NCI-H2081 treated with DMSO at 0.1 percent for 48 hours (cell line): ENCODE results near the gene POGLUT3.

Experiments used
- DNase-seq: peaks from one replicate; lab custom pipeline; 2025; lab: John Stamatoyannopoulos, UW

POGLUT3 gene, protein sequence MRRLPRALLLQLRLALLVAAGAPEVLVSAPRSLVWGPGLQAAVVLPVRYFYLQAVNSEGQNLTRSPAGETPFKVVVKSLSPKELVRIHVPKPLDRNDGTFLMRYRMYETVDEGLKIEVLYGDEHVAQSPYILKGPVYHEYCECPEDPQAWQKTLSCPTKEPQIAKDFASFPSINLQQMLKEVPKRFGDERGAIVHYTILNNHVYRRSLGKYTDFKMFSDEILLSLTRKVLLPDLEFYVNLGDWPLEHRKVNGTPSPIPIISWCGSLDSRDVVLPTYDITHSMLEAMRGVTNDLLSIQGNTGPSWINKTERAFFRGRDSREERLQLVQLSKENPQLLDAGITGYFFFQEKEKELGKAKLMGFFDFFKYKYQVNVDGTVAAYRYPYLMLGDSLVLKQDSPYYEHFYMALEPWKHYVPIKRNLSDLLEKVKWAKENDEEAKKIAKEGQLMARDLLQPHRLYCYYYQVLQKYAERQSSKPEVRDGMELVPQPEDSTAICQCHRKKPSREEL

DNA sequence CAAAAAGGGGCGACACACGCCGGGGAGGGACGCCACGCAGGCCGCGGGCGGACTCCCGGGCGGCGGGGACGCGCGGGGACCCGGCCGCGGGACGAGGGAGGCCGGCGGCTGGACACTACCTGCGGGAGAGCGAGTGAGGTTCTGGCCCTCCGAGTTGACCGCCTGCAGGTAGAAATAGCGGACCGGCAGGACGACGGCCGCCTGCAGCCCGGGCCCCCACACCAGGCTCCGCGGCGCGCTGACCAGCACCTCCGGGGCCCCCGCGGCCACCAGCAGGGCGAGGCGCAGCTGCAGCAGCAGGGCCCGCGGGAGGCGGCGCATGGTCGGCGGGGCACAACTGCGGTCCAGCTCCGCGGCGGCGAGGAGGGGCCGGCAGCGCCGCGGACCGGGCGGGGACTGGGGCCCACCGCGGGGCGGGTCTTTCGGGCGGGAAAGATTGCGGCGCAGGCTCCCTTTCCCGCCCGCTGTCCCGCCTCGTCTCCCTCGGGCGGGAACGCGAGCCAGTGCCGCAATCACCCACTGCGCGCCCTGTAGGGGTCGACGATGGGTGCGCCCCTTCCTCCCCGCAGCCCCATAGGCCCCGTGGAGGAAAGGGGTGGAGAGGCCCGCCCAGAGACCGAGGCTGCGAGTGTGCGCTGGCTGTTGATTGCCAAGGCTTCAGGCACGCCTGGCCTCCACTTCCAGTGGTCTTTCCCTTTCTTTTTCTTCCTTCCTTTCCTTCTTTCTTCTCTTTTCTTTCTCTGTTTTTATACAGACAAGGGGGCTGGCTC lies at the start of gene POGLUT3:
TSS of gene POGLUT3 (minus strand) at position 339 of the 770 bp plus-strand sequence. CDS start at position 321, 18 bp downstream.
- DNase-seq = no peak

DNA sequence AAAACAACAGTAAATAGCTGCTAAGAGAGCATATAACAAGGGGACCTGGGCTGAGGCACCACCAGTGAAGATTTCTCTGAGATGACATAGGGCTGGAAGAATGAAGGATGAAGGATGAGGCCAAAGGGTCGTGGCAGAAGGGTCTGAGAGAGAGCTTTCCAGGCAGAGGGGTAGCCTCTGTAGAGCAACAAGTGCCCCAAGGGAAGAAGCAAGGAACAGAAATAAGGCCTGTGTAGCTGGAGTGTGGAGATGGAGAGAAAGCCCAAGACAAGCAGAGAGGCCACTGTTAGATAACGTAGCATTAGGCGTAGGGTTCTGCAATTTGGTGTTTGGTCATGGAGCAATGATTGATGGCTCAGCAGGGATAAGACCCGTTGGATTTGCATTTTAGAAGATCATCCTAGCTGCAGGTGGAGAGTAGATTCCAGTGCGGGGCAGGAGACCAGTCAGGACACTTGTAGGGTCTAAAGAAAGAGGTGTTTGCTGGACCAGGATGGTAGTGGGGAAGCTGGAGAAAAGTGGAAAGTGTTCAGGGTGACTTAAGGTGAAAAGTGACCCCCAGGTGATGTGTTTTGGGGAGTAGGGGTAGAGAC lies 47.8 kb upstream of the POGLUT3 start:
- no peak for DNase-seq

DNA sequence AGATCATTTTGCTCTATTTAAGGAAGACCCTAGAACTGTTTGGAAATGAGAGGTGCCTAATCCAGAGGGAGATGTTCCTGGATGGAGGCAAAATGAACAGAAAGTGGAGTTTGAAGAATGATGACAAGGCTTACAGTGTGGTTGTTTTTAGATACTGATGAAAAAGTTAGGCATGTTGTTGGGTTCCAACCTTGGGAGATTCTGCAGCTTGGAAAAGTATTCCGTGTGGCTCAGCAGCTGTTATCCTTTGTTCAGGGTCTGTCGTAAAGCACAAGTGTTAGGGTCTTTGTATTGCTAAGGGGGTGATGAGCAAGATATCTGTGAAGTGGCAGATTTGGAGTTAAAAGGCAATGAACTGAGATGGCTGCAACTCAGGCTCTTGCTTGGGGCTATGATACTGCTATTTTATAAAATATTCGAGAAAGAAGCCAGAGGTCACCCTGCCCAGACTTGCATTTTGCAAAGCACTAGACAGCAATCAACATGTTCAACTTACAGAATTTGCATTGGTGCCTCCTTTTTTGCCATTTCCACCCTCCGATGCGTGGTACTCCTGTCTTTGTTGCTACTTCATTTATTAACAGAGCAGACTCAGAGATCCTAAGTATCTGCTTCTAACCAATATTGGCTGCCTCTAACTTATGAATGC lies 45.3 kb upstream of the POGLUT3 start:
- no peak for DNase-seq

DNA sequence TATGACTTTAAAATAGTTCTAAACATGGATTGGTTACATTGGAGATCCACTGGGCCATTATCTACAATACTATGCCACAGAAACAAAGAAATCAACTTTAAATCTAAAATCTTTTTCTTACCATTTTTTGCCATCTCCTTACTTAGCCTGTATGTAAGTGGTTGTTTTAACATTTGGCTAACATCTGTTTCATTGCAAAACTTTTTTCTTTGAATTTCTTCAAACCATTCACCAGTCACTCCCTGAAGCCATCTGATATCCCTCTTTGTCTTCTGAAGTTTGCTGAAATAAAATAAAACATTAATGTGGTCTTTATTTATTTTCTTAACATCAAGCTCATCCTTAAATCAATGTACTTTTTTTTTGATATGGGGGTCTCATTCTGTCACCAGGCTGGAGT lies 43.3 kb upstream of the POGLUT3 start:
- DNase-seq = no peak

DNA sequence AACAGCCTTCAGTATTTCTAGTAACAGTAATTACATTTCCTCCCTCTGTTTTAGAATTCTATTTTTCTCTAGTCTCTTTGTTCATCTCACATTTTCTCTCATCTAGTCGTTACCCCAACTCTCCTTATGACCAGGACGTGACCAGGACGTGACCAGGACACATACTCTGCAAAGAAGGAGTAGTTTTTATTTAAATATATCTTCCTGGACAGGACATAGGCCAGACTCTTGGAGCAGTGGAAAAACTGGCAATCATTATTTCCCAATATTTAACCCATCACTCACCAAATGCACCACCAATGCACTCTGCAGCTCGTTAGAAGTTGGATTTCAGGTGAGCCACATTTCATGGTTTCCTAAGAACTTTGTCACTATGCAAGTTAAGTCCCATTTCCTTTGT lies 40.3 kb upstream of the POGLUT3 start:
- DNase-seq = no peak

DNA sequence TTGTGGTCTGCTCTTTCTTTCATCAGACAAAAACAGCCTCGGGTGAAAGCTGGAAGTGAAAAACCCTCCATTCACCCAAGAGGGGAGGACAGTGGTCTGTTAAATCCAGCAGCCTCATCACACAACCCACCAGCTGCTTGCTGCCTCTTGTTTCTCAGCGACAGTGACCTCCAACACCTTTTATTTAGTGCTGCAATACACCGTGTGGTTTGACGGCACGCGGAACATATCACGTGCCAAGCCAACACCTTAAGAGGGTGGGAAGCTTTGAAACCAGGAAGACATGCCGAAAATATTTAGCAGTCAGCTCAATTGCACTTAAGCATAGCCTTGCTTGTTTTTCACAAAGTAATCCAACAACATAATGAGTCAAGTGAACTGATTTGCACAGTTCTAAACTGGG lies 39.8 kb upstream of the POGLUT3 start:
- no peak for DNase-seq

DNA sequence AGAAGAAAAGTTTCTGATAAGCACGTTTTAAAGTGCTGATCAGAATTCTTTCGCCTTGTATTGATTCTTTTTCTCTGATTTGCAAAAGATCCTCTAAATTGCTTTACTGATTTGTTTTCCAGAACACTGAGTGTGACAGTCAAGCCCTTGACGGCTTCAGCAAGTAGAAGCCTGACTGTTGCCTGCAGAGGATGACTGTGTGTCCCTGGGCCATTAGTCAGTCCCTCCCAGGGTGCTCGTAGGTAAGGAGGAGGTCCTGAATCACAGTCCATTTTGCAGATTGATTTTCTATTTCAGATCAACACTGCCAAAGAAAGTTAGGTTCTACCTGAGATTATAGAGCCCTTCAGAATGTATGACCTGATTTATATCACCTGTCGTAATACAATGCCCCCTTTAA lies 38.6 kb upstream of the POGLUT3 start:
- no peak for DNase-seq

DNA sequence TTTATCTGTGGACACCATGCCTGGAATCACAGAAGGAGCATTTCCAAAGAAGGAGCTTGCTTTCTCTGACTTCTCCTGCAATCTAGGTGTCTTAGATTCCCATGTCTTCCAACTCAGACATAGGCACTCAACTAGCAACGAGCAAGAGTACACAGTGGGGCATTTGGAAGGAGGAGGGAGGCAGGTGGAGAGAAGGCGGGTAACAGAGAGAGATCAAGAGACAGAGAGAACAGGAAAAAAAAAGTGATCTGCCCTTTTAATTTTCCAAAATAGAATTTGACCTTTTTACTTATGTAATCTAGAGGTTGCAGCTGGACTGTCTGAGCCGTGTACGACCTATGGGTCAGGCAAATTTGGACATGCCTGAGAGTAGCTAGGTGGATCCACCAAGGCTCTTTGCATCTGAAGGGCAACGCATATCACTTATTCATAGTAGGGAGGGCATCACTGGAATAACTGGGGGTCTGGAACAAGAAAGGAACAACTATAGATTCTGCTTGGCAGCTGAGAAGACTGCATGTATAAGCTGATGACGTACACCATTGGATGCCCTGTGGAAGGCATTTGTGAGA lies 37.3 kb upstream of the POGLUT3 start:
- DNase-seq = no peak

DNA sequence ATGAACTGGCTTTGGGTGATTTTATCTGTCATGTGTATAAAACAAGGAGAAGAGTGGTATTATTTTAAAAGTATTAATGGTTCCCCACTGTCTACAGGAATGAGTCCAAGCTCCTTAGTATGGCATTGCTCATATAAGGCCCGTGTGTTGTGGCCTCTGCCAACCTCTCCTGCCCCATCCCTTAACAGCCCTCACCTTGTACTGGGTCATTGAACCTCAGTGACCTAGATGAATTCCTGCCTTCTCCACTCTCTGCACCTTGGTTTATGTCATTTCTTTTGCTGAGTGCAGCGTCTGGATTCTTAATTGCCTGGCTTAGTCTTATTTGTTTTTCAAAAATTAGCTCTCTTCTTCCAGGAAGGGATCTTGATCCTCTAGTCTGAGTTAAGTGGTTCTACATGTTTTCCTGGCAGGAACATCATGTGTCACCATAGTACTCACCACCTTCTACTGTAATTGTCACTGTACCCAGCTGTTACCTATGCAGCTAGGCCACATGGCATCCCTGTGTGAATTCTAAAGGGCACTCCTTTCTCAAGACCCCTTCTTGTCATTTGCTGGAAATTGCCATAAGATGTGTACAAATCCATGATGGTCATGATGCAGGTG lies 36.2 kb upstream of the POGLUT3 start:
- no peak for DNase-seq

DNA sequence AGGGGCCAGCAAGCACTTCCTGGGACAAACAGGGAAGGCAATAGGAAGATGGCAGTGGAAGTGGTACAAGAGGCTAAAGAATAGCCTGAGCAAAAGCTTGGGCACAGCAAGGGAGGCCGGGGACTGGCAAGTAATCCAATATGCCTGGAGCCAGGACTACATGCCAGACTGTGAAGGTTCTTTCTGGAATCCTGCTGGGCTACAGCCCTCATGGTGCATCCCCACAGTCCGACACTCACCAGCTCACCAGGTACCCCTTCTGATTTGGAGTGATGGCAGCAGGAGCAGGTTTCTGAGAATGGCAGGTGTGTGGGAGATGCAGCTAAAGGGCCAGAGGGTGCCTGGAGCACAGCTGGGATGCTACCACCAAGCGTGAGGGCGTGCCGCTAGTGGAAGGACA lies 32.2 kb upstream of the POGLUT3 start:
- no peak for DNase-seq

DNA sequence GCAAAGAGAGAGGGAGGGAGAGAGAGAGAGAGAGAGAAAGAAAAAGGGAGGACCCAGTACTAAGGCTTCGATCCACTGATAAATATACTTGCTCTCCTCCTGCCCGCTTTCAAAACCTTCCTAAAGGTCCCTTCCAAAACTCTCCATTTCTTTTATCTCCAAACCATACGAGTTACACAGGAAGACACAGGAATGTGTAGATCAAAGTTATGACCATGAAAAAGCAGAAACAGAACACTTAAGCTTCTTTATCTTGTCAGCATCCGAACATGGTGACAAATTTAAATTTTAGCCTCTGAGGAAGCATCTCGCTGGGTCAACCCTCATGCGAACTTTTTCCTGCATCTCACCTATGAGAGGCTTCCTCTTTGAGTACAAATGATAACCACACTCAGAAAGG lies 29.2 kb upstream of the POGLUT3 start:
- DNase-seq = no peak

DNA sequence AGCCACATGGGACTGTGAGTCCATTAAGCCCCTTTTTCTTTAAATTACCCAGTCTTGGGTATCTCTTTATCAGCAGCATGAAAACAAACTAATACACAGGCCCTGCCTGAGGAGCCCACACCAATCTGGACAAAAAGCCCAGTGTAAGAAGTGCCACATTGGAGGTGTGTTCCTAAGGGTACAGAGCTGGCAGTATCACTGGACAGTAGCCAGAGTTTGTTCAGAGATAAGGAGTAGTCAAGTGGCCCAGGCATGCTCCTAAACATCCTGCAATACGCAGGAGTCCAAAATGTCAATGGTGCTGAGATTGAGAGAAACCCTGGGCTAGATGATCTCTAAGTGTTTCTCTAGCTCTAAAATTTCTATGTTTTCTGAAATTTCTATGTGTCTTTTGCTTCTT lies 27.0 kb upstream of the POGLUT3 start:
- DNase-seq = no peak

DNA sequence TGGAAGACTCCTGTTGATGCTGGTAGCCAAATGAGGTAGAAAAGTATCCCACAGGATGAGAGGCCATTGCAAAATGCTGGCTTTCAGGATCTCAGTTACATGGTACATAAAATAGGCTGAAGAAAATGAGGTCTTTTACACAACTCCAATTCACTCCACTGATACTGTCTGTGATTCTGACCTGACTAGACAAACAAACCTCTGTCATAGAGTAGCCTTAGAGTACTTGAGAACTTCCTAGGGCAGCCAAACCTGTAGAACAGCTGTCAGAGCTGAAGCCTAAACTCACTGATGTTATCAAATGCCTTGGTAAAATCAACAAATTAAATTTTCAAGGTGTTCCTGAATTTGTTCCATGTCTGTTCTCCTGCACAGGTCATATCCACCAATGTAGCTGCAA lies 26.2 kb upstream of the POGLUT3 start:
- no peak for DNase-seq

DNA sequence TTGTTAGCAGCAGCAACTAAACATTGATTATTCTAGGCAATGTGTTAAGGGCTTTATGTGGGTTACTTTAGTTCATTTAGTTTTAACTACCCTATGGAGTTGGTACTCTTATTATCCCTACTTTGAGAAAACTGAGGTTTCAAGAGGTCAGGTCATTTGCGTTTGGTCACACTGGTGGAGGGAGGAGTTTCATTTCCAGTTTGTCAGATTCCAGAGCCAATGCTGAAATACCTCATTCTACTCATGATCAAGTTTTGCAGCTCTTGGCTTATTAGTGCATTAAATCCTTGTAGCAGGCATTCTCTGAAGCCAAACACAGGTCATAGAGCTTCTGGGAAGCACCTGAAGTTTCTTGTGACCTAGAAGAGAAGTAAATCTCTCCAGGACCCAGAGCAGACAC lies 24.1 kb upstream of the POGLUT3 start:
- no peak for DNase-seq

DNA sequence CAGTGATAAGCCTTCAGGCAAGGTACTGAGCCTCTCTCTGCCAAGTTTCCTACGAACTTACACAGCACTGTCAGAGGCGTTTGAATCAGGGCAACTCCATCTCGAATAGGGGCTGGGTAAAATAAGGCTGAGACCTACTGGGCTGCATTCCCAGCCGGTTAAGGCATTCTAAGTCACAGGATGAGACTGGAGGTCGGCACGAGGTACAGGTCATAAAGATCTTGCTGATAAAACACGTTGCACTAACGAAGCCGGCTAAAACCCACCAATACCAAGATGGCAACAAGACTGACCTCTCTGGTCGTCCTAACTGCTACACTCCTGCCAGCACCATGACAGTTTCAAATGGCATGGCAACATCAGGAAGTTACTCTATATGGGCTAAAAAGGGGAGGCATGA lies 20.4 kb upstream of the POGLUT3 start:
- DNase-seq = no peak

DNA sequence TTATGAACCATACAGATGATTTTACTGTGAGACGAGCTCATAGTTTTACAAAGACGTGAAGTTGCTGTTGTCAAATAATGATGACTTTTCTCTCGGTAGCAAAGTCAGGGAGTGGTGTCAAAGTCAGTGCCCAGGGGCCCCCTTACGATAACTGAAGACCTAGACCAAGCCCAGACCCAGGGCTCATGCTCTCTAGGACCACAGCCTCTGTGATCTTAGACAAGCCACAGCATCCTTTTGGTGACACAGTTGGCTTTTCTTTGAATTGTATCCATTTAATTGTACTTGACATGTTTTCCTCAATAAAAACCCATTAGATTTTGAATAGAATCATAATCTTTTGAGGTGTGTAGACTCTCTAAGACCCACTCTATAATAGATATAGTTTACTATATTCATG lies 17.9 kb upstream of the POGLUT3 start:
- no peak for DNase-seq

DNA sequence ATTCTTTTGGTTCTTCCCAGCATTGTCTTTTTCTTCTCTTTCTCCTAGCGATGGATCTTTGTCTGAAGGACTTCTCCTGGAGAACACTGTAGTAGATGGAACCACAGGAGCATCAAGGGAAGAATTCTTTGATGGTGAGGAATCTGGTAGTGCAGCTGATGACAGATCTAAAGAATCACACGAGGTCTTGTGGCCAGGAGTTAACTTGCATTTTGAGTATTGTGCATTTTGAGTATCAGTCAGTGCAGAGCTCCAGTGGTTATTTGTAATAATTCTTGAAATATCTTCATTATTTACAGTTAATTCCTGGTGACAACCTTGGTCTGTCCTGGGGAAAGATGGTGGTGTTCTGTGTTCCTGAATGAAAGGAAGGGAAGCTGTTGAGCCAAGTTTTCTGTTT lies 14.5 kb upstream of the POGLUT3 start:
- DNase-seq = no peak

DNA sequence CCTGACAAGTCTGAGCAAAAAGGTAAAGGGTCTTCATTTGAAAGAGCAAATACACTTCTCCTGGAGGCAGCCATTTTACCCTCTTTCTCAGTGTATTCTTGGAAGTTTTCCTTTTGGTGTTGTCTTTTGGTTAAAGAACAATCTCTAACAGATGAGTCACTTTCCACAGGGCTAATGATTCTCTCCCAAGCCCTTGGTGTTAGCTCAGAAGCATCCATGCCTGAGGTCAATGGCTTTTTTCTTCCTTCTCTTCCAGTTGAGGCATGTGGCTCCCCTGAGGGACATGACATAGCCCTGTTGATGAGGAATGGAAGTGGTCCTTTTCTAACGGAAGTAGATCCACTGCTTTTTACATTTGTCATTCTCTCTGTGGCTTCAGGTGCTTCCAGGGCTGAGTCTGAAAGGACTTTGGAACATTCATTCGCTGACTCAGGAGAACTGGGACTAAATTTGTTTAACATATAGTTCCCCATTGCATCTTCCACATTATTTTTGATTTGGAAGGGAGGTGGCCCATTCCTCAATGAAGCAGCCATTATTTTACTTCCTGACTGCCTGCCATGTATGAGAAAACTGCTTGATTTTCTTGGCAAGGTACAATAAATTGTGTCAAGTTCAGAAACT lies 13.8 kb upstream of the POGLUT3 start:
- no peak for DNase-seq

DNA sequence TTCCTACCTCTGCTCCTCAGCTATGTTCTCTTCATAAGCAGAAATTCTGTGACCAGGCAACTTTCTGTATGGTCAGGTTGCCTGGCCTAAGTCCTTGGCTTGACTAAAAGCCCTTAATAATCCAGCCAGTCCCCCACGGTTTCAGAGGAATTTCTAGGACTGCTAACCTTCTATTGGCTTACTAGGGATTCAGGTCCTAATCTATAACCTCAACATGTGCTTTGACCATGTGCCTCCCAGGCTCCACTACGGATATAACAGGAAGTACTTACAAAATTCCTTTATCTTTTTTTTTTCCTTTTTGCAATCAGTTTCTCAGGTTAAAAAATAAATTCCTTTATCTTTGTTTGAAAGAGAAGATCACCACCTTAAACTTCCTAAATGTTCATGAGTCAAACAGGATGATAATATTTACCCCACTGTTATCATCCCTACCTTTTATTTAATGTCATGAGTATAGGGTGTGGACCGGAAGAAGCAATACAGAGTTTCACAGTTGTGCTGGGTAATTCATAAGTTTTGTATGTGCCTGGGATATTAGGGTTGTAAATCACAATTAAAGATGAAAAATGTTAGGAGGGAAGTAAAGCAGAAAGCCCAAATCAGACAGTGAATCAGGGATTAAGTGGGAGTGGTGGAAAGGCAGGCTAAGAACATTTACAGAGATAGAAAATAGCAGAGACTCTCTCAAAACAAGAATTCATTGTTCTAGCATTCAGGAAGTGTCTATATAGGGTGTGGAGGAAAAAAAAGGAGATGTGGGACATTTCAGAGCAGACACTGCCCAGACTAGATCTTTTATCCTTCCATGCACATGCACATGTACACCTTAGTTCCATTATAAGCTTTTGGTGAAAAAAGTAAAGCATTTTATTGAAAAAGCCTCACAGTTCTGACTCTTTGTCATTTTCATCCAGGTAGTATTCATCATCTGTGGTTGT lies 10.7 kb upstream of the POGLUT3 start:
- no peak for DNase-seq

DNA sequence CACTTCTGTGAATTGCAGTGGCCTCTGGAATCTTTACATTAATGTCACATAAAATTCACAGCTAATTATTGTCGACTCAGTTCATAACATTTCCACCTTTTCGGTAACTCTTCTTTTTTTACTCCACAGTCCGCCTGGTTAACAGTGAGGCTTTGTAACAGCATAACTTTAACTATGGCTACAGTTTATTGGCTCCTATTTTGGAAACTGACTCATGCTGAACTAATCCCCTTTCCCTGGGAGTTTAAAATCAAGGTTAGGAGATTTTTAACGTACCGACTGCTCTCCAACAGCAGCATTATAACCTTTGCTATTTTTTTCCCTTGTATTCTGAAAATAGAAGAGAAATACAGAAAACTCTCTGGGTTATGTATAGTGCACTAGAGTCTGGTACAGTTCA lies 3.2 kb upstream of the POGLUT3 start:
- no peak for DNase-seq
